ENCODE measurements around the gene ZBTB16. TPM values are rescaled to one million over a fixed set of nuclear protein-coding genes. Genes with fewer than 3 reads are reported as not detected.

ZBTB16 gene
- total RNA-seq, 1 donor from 2014 or later: 64.8 TPM

DNA sequence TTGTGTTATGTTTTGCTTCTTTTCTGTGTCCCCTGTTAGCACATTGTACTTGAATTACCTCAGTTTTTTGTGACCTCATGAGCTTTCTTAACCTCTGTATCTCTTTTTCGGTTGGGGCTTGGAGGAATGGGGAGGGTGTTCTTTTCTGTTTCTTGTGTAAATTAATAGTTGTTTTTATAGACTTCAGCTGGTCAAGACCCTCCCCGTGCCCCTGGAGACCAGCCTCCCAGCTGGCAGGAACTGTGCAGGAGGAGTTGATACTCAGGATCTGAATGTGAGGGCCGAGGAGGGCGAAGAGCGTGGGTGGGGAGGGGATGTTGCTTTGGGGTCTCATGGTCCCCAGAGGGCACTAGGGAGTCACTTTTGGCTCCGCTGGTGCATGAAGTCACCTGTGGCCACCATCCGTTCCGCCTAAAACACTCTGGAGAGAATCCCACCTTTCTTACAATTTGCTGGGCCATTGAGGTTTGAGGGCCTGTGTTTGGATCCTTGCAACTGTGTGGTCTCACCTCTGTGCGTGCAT lies 192.4 kb downstream of the ZBTB16 start:
- DNase-seq (peak; percentile 69), ATAC-seq (ENCODE audit: poor library complexity) (no peak)
- intact Hi-C loops (cut with DNase I): no loop called here

DNA sequence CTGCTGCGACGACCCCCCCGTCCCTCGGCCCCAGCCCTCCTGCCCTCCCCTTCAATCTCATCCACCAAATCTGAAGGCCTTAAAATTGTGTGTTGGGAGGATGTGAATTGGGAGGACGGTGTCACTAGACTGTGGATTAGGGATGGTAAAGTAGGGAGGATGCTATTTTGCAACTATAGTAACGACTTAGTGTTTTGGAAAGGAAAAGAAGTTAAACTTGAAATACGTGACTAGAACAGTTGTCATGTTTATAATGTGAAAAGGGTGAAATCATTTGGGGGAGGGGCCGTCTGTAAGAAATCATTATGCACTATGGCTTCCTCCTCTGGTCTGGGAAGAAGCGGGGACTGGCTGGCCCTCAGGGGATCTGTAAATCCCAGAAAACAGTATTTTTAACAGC lies 193.3 kb downstream of the ZBTB16 start:
- intact Hi-C loops (cut with DNase I): no loop called here
- ATAC-seq (ENCODE audit: poor library complexity) (no peak), DNase-seq (no peak)

- DNase-seq (no peak), ATAC-seq (ENCODE audit: poor library complexity) (no peak)
- intact Hi-C loops (cut with DNase I): no loop called here
Measured at GRCh38 chr11:114253771-114254170, 194.3 kb downstream of the ZBTB16 start.

DNA sequence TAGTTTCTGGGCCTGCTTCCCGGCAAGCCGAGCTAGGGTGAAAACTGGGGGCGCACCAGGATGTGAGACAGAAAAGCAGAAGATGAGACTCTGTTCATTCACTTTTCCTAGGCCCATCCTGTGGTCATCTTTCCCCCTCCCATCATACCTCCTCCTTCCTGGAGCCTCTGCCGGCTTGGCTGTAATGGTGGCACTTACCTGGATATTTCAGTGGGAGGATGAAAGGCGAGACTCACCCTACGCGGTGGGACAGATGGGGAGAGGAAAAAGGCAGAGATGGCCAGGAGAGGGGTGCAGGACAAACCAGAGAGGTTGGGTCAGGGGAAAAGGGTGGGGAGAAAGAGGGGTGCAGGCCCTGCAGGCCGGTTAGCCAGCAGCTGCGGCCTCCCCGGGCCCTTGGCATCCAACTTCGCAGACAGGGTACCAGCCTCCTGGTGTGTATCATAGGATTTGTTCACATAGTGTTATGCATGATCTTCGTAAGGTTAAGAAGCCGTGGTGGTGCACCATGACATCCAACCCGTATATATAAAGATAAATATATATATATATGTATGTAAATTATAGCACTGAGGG lies 195.1 kb downstream of the ZBTB16 start:
- DNase-seq: no peak
- intact Hi-C loops (cut with DNase I): loop anchor here (5.0 kb wide), 1 partner anchor 72 kb away; no protein-coding TSS in a partner anchor
- no peak for ATAC-seq (ENCODE audit: poor library complexity)

GRCh38 chr11:114255289-114255688 lies 195.8 kb downstream of the ZBTB16 start:
- DNase-seq: no peak
- ATAC-seq (ENCODE audit: poor library complexity): no peak
- intact Hi-C loops (cut with DNase I): loop anchor here (5.0 kb wide), 1 partner anchor 73 kb away; no protein-coding TSS in a partner anchor

DNA sequence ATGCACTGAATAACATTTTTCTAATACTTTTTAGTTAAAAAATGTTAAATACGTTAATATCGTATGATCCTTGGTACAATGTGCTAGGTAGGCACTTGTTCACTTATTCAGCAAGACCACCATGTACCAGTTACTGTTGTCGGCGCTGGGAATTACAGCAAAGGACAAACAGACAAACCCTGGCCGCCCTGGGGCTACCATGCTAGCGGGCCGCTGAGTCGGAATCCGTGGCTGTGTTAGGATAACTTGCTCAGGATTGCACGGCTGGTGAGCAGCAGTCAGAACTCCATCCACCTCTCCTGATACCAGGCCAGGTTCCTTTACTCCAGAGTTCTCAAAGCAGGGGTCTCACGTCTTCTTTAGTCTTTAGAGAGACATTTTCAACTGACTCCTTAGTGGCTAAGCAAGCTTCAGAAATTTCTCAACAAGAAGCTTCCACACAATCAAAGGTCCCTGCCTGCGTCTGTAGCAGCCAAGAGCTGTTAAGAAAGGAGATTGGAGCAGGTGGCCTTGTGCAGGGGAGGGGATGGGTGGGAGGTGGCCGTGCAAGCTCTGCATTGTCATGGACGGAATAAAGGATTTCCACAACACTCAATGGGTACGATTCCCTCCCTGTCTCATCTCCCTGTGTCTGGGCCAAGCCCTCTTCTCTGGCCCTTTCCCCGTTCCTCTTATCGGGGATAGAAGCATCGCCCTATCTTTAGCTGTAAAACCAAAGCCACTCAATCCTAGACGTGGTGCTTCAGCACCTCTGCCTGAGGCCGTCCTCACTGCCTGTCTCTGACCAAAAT lies 196.9 kb downstream of the ZBTB16 start:
- ATAC-seq (ENCODE audit: poor library complexity) (no peak), DNase-seq (no peak)
- intact Hi-C loops (cut with DNase I): loop anchor here (5.0 kb wide), 1 partner anchor 74 kb away; no protein-coding TSS in a partner anchor

DNA sequence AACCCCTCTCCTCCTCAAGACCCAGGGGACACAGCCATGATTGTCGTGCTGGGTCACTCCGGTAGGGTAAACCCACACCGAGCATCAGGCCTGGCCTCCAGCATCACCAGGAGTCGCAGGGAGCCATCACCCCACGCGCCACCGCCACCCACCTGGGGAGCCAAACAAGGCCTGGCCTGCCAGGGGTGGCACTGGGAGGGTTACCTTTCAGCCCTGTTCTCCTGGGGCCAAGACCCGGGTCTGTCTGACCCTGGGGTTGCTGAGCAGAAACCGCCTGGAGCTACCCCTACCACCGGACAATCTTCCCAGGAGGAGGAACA lies 197.4 kb downstream of the ZBTB16 start:
- intact Hi-C loops (cut with DNase I): loop anchor here (5.0 kb wide), 1 partner anchor 75 kb away; no protein-coding TSS in a partner anchor
- ATAC-seq (ENCODE audit: poor library complexity): no peak
- no peak for DNase-seq

- intact Hi-C loops (cut with DNase I): loop anchor here (5.0 kb wide), 1 partner anchor 76 kb away; no protein-coding TSS in a partner anchor
- ATAC-seq (ENCODE audit: poor library complexity) (peak; percentile 42), DNase-seq (peak; percentile 86)
Measured at GRCh38 chr11:114257621-114258558, 198.4 kb downstream of the ZBTB16 start.

DNA sequence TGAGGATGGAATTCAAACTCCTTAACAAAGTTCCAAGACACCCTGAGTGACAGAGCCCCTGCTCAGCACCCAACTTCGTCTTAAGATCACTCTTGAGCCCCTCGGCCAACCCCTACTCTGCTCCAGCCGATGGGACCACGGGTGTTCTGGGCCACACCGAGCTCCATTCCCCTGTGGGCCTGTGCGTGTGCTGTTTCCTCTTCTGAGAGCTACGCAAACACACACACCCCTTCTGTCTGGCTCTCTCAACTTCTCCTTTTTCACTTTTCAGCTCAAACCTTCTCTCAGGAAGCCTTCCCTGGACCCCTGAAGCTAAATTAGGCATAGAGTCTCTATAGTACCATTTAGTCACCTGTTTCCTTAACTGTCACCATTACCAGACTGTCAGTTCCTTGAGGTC lies 199.2 kb downstream of the ZBTB16 start:
- ATAC-seq (ENCODE audit: poor library complexity) (peak; percentile 25), DNase-seq (peak; percentile 62)
- intact Hi-C loops (cut with DNase I): loop anchor here (5.0 kb wide), 1 partner anchor 76 kb away; no protein-coding TSS in a partner anchor

DNA sequence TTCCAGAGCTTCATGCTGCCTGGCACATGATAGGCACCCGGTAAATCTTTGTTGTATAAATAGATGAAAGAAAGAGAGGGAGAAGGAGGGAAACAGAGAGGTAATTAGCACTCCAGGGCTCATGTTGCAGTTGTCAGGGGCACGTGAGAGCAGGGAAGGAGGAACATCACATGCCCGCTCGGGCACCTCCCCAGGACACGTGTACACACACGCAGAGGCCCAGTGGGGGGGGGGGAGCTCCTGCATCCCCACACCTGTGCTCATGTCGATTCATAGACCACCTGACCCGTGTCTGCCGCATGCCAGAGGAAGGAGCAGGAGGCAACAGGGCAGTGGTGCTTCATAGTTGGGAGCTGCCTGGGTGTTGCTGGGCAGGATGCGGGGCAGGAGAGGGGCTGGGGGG lies 199.6 kb downstream of the ZBTB16 start:
- peak; percentile 12 for ATAC-seq (ENCODE audit: poor library complexity)
- intact Hi-C loops (cut with DNase I): loop anchor here (5.0 kb wide), 1 partner anchor 77 kb away; no protein-coding TSS in a partner anchor
- DNase-seq: peak; percentile 71

- no peak for DNase-seq
- intact Hi-C loops (cut with DNase I): loop anchor here (5.0 kb wide), 1 partner anchor 77 kb away; no protein-coding TSS in a partner anchor
- peak; percentile 0 for ATAC-seq (ENCODE audit: poor library complexity)
Measured at GRCh38 chr11:114259551-114259983, 200.1 kb downstream of the ZBTB16 start.

DNA sequence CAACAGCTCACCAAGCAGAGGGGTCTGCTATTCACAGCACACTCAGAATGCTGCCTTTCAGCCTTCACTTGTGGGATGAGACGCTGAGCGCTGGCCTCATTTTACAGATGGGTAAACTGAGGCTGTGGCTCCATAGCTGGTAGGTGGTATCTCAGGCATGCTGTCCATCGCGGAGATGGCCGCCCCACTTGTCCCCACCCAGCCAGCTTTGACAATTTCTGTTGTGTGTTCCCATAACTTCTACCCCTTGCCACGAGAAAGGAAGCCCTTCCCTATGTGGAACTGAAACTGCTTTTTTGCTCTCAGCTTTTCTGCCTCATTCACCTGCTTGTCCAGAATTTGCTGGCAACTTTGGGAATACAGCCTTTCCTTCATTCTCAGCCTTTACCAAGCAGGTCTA lies 200.6 kb downstream of the ZBTB16 start:
- DNase-seq: no peak
- intact Hi-C loops (cut with DNase I): loop anchor here (2.0 kb wide), 3 partner anchors 223 to 363 kb away; no protein-coding TSS in a partner anchor
- no peak for ATAC-seq (ENCODE audit: poor library complexity)

DNA sequence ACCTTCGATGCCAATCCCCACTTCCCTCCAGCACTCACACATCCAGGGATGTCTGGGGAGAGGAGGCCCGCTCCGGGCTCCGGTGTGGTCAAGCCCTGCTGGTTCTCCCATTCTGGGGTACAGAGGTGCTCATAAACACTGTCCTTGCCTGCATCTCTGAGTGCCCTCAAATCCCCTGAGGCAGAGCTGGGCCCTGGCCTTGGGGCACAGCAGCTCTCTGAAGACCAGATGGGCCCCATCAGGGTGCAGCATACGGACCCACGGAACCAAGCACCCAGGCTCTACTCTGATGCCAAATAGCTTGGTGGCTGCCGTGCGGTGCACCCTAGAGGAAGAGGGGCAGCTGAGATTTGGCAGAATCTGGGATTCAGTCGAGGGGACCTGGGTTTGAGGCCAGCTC lies 201.0 kb downstream of the ZBTB16 start:
- intact Hi-C loops (cut with DNase I): loop anchor here (2.0 kb wide), 3 partner anchors 224 to 364 kb away; no protein-coding TSS in a partner anchor
- DNase-seq (no peak), ATAC-seq (ENCODE audit: poor library complexity) (peak; percentile 3)

DNA sequence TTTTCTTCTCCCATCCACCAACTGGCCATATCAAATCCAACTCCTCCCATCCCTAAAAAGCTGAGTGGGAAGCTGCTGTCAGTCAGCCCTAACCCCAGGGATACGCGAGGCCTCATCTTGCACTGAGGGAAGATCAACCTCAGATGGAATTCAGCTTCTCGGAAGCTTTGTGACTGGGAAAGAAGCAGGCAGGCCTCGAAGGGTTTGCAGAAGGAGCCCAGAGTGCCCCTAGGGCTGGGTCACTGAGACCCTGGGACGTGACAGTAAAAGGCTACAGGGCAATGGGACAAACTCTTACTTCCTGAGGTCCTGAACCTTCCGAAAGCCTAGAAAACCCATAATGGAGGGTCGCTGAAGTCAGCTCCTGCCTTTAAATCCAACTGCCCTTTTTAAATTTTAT lies 202.3 kb downstream of the ZBTB16 start:
- DNase-seq (no peak), ATAC-seq (ENCODE audit: poor library complexity) (no peak)
- intact Hi-C loops (cut with DNase I): loop anchor here (2.0 kb wide), 3 partner anchors 225 to 365 kb away; no protein-coding TSS in a partner anchor

DNA sequence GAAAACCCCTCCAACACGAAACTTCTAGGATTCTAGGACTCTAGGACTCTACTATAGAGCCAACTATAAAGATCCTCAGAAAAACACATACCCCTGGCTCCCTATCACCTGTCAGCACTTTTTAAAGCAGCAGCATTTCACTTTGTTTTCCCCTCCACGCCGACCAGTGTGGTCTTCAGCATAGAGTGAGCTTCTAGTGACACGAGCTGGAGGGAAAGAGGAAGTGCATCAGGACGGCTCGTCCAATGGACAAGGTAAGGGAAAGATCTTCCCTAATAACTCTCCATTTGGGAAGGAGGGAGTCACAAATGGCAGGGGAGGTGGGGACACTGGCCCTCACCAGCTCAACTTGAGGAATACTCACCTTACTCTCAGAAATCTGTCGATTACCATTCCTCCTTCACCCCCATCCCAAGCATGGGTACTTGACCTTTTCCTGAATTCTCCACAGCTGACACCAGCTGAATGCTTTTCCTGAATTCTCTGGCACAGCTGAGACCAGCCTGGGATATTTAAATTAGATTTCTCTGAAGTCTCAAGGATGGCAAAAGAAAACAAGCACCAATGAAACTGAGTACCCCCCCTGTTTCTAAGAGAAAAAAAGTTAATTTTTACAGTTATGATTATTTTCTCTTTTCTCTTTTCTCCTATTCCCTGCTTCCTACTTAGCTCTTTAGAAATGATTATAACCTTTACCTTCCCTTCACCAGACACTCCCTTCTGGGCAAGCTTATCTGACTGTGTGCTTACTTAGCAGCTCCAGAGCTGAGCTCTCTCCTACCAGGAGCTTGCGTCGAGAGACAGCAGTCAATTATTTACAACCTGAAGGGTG lies 203.4 kb downstream of the ZBTB16 start:
- DNase-seq: no peak
- peak; percentile 27 for ATAC-seq (ENCODE audit: poor library complexity)
- intact Hi-C loops (cut with DNase I): no loop called here

DNA sequence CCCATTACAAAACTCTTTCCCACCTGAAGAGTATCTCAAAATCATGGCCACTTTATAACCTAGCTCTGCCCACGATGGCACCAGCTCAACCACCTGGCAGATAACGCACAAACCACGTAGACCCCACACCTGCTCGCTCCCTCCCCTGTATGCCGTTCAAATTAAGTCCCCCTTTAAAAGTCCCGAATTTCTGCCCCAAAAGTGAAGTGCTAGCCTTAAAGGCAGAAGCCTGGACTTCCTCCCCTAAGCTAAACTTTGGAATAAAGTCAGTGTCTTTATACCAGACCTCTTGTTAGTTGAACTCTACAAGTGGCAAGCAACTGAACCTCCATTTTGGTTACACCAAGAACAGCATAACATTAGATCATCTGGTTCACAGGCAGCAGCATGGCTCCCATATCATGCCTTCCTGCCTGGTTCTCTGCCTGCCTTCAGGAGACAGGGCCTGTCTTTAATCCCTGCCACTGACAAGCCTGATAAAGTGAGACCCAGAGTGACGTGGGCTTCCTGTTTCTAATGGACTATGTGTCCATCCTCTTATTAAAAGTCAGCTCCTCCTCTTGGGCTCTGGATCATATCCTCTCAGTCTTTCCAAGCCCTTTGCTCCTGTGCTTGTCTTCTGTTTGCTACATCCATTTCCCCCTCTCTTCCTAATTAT lies 204.1 kb downstream of the ZBTB16 start:
- DNase-seq: no peak
- no peak for ATAC-seq (ENCODE audit: poor library complexity)
- intact Hi-C loops (cut with DNase I): no loop called here

GRCh38 chr11:114264381-114264780 lies 204.9 kb downstream of the ZBTB16 start:
- no peak for ATAC-seq (ENCODE audit: poor library complexity)
- intact Hi-C loops (cut with DNase I): no loop called here

More at GRCh38 chr11:114264381-114264780, 204.9 kb downstream of the ZBTB16 start:
- no peak for DNase-seq

Measured in Right ventricle myocardium superior (tissue), 1 donor.